Measurements from ENCODE around the gene CADM1. TPM values are rescaled to one million over a fixed set of nuclear protein-coding genes. Genes with fewer than 3 reads are reported as not detected.

The CADM1 gene
- total RNA-seq, 1 experiment from 2014 or later, result 534 TPM

DNA sequence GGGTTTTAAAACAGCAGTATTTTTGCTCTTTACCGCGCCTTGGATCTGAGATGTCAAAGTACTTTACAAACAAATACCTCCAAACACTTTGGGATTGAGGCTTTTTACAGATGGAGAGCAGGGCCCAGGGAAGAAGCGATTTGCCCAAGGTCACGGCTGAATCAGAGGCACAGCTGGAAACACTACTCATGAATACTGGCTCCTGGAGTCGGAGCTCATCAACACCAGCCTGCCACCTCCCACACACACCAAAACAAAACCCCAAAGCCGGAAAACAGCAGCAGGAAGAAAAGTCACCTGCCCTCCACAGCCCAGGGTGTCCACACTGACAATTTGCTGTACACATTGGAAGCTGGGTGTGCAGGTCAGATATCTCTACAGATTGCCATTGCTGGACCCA lies 339.4 kb downstream of the CADM1 start:
- no TSS peak for BruUV-seq (replicated peaks)
- ChIA-PET CTCF (no interaction called here), POLR2A (no interaction called here)
- DNase-seq, result peak in 1 of 2 experiments; percentile 23
- peaks cover 14% of the 10 kb centered on the region for H3K4me1 Mint-ChIP-seq (ENCODE audit: low read depth, unreplicated experiment)
- peaks cover 9% of the 10 kb centered on the region; the same call in 1 of the 2 replicates for H3K4me1 ChIP-seq
- peaks cover 6% of the 10 kb centered on the region for H3K36me3 Mint-ChIP-seq (ENCODE audit: insufficient read depth, unreplicated experiment)
- intact Hi-C loops (cut with micrococcal nuclease; ENCODE audit: unreplicated experiment), result no loop called here
- no peaks in the 10 kb centered on the region for H3K9me3 ChIP-seq
- no peaks in the 10 kb centered on the region for H3K36me3 ChIP-seq (ENCODE audit: control insufficient read depth, insufficient read depth, low read length)
- H3K4me3 ChIP-seq (ENCODE audit: low read depth, low read length), result no peak overlapping the region
- TF ChIP-seq CTCF (IDR thresholded peaks at IDR 0.05; ENCODE audit: insufficient read depth in 1 of 2, low read depth in 1 of 2, low read length in 1 of 2, severe bottlenecking in 1 of 2, unreplicated experiment in 1 of 2), result no peak
- no peaks in the 10 kb centered on the region for H3K27me3 ChIP-seq (replicated peaks; ENCODE audit: control insufficient read depth, insufficient read depth, low read length)
- H3K27ac Mint-ChIP-seq (ENCODE audit: unreplicated experiment), result no peak overlapping the region
- no peak overlapping the region for H3K4me3 Mint-ChIP-seq (ENCODE audit: unreplicated experiment)
- H3K27me3 Mint-ChIP-seq (ENCODE audit: insufficient read depth, unreplicated experiment), result peaks cover 4% of the 10 kb centered on the region
- no peaks in the 10 kb centered on the region for H3K9me3 Mint-ChIP-seq (ENCODE audit: unreplicated experiment)

DNA sequence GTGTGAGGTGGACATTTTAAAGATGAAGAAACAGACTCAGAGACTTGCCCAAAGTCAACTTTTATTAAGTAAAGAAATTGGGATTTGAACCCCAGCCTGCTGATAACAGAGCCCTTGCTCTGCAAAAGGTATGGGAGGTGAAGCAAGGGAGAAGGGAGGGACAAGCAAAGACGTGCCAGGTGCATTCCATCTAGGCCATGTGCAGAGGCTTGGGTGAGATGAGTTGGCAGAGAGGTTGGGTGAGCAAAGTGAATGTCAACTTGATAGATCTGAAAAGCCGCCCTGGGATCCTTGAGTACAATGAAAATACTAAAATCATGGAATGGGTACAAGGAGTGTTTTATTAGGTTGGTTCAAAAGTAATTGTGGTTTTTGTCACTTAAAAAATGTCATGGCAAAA lies 341.3 kb downstream of the CADM1 start:
- no peaks in the 10 kb centered on the region for H3K9me3 Mint-ChIP-seq (ENCODE audit: unreplicated experiment)
- no TSS peak for BruUV-seq (replicated peaks)
- peaks cover 2% of the 10 kb centered on the region; the same call in 1 of the 2 replicates for H3K27me3 ChIP-seq (replicated peaks; ENCODE audit: control insufficient read depth, insufficient read depth, low read length)
- H3K27me3 Mint-ChIP-seq (ENCODE audit: insufficient read depth, unreplicated experiment), result peaks cover 12% of the 10 kb centered on the region
- no peak overlapping the region for H3K27ac Mint-ChIP-seq (ENCODE audit: unreplicated experiment)
- DNase-seq, result peak in 1 of 2 experiments; percentile 14
- H3K4me1 Mint-ChIP-seq (ENCODE audit: low read depth, unreplicated experiment), result peaks cover 14% of the 10 kb centered on the region
- H3K4me1 ChIP-seq, result peaks cover 9% of the 10 kb centered on the region; the same call in 1 of the 2 replicates
- no peak overlapping the region for H3K4me3 Mint-ChIP-seq (ENCODE audit: unreplicated experiment)
- no peaks in the 10 kb centered on the region for H3K36me3 ChIP-seq (ENCODE audit: control insufficient read depth, insufficient read depth, low read length)
- TF ChIP-seq CTCF (IDR thresholded peaks at IDR 0.05; ENCODE audit: insufficient read depth in 1 of 2, low read depth in 1 of 2, low read length in 1 of 2, severe bottlenecking in 1 of 2, unreplicated experiment in 1 of 2), result no peak
- POLR2A ChIA-PET, result no interaction called here
- no peak overlapping the region for H3K4me3 ChIP-seq (ENCODE audit: low read depth, low read length)
- H3K36me3 Mint-ChIP-seq (ENCODE audit: insufficient read depth, unreplicated experiment), result peaks cover under 1% of the 10 kb centered on the region
- no peaks in the 10 kb centered on the region for H3K9me3 ChIP-seq
- intact Hi-C loops (cut with micrococcal nuclease; ENCODE audit: unreplicated experiment), result no loop called here
- CTCF ChIA-PET, result interaction anchor here (0.5 kb wide), 1 partner anchor 15 kb away, joined by 8 read pairs; no protein-coding TSS in a partner anchor

DNA sequence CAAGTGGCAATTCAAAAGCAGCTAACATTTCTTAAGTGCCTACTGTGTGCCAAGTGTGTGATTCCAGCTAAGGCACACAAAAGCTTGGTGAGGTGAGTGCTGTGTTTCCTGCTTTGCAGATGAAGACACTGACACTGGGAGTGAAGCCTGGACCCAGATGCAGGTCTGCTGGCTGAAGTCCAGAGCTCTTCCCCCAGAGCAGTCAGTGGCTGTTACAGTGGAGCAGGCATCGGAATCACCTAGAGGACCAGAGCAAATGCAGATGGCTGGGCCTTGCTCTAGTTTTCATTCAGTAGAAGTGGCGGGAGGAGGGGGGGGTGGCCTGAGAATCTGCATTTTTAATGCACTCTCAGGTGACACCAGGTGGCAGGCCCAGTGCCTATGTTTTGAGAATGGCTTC lies 342.3 kb downstream of the CADM1 start:
- TF ChIP-seq CTCF (IDR thresholded peaks at IDR 0.05; ENCODE audit: insufficient read depth in 1 of 2, low read depth in 1 of 2, low read length in 1 of 2, severe bottlenecking in 1 of 2, unreplicated experiment in 1 of 2), result no peak
- peak in 1 of 2 experiments; percentile 23 for DNase-seq
- Mint-ChIP-seq H3K27ac (ENCODE audit: unreplicated experiment) (no peak overlapping the region), H3K4me1 (ENCODE audit: low read depth, unreplicated experiment) (peaks cover 20% of the 10 kb centered on the region), H3K36me3 (ENCODE audit: insufficient read depth, unreplicated experiment) (no peaks in the 10 kb centered on the region), H3K4me3 (ENCODE audit: unreplicated experiment) (no peak overlapping the region), H3K9me3 (ENCODE audit: unreplicated experiment) (no peaks in the 10 kb centered on the region), H3K27me3 (ENCODE audit: insufficient read depth, unreplicated experiment) (peaks cover 12% of the 10 kb centered on the region)
- H3K4me3 ChIP-seq (ENCODE audit: low read depth, low read length), result no peak overlapping the region
- H3K27me3 ChIP-seq (replicated peaks; ENCODE audit: control insufficient read depth, insufficient read depth, low read length), result peaks cover 2% of the 10 kb centered on the region; the same call in 1 of the 2 replicates
- no peaks in the 10 kb centered on the region for H3K36me3 ChIP-seq (ENCODE audit: control insufficient read depth, insufficient read depth, low read length)
- no TSS peak for BruUV-seq (replicated peaks)
- H3K9me3 ChIP-seq, result no peaks in the 10 kb centered on the region
- CTCF ChIA-PET, result no interaction called here
- POLR2A ChIA-PET, result no interaction called here
- intact Hi-C loops (cut with micrococcal nuclease; ENCODE audit: unreplicated experiment), result no loop called here
- H3K4me1 ChIP-seq, result peaks cover 9% of the 10 kb centered on the region; the same call in 1 of the 2 replicates

Data from Caco-2 (cell line).